ENCODE data around the gene CXCR4. TPM values are rescaled to one million over a fixed set of nuclear protein-coding genes. Genes with fewer than 3 reads are reported as not detected.

Gene CXCR4
- total RNA-seq, result 1.0 TPM in 1 of 2 replicates, not detected in the other

GRCh38 chr2:136117909-136118818, at the start of gene CXCR4:
Gene CXCR4 (minus strand): TSS chr2:136118149. CDS start chr2:136118060, 89 bp downstream.

Other genes starting within 250 kb of the CXCR4 start
- gene MCM6, start 241.7 kb downstream of the CXCR4 start, total RNA-seq, result 11.9 and 31.1 TPM in 2 replicates
- 93.5 and 122 TPM in 2 replicates for gene DARS1, start 132.5 kb downstream of the CXCR4 start, total RNA-seq